ENCODE data around the gene EEFSEC.

The EEFSEC gene

DNA sequence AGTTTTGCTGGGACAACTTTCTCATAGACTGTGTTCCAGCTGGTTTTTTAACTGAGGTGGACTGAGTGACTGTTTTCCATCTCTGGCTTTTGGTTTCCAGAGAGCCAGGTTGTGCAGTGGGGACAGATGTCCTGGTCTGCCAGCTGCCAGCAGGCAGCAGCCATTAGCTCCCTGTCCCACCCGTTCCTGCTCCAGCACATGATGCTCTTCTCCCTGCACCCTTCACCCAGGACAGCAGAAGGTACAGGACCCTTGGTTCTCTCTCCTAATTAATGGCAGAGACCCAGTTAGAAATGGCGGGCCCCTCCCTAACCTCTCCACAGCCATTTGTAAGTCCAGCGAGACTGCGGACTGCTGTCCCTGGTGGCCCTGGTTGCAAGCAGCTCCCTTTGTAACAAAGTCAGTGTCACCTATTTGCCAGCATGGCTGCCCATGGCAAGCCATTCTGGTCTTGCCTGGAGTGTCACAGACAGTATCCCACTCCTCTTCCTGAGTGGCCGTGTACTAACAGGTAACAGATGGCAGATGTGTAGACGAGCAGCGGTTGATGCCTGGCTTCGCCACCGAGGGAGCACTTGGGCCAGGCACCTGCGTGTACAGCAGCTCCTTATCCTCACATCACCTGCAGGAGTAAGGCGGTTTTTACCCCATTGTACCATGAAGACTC is 165.1 kb downstream of the EEFSEC start:
- DNase-seq = no peak
- in situ Hi-C loops (cut with MboI; ENCODE audit: low pct_unique_long_range_greater_than_20kb, low sequenced_read_pairs) = no loop called here

DNA sequence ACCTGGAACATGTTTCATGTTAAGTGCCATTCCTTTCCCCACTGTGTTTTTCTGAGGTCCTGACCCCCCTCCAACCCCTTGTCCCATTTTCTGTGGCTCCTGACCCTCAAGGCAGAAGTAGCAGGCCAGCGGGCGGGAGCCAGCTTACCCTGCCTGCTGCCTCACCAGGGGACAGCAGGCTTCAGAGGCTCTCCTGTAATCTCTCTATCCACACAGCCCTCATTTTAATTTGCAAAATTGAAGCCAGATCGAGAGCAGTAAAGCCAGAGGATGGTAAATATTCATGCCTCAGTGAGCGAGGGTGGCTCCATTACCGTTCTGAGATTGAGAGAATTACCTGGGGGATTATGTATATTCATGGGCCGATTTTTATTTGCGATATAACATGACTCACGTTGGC is 165.8 kb downstream of the EEFSEC start:
- DNase-seq = no peak
- in situ Hi-C loops (cut with MboI; ENCODE audit: low pct_unique_long_range_greater_than_20kb, low sequenced_read_pairs) = no loop called here

DNA sequence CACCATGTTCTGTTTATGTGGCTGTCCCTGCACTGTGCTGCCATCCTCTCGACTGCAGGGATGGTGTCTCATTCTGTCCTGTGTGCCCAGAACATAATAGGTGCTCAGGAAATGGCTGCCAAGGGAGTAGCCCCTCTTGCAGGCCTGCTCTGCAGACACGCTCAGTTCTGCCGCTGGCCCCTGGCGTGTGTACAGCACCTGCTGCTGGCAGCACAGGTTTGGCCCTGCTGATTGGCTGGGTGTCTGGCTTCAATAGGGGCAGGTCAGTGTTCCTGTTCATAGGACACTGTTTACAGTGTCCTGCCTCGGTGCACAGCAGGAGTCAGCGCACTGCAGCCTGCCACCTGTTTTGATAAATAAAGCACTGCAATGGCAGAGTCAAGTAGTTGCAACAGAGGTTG is 166.5 kb downstream of the EEFSEC start:
- in situ Hi-C loops (cut with MboI; ENCODE audit: low pct_unique_long_range_greater_than_20kb, low sequenced_read_pairs) = no loop called here

DNA sequence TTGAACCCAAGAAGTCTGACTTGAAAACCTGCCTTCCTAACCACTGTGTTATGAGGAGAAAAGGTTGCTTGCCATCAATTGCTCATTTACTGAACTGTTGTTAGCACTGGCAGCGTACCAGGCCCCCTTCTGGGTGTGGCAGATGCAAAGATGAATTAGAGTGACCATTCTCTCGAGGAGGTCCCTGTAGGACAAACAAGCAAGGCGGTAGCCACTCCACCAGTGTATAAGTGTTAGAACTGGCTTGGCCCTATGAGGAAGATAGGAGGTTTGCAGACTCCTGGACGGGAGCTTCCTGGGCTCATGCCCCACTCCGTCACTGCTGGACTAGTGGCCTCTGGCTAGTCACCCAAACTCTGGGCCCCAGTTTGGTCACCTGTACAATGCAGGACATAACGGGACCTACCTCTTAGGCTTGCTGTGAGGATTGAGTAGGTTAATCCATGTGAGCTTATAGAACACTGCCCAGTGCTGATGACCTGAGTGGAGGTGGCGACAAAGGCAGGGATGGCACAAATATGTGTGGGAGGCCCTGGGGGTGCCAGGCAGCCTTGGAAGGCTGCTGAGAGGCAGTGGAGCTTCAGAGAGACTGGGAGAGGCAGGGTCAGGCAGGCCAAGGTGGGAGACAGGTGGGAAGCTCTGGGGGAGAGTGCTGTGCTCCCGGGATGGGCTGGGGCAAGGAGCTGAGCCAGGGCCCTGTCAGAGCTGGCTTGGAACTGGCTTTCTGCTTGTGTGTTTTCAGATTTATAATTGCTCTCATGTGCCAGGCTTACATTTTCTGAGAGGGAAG is 167.5 kb downstream of the EEFSEC start:
- no peak for DNase-seq
- in situ Hi-C loops (cut with MboI; ENCODE audit: low pct_unique_long_range_greater_than_20kb, low sequenced_read_pairs) = no loop called here

More for the DNA sequence above, 166.5 kb downstream of the EEFSEC start:
- DNase-seq = no peak

DNA sequence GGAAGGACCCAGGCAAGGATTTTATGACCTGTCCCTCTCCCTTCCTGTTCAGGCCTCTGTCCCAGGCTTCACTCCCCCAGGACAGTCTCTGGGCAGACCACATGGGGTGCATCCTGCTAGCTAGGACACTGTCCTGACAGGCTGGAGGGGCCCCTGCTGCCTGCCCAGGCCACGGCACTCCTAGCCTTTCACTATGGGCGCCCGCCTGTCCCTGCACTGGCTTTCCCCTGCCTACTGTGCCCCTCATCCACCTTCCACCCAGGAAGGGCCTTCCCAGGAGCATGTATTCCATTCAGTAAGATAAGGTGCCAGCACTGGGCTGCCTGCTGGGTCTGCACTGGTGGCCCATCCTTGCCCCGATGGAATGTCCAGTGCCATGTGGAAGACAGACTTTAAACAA is 168.1 kb downstream of the EEFSEC start:
- DNase-seq = no peak
- in situ Hi-C loops (cut with MboI; ENCODE audit: low pct_unique_long_range_greater_than_20kb, low sequenced_read_pairs) = no loop called here

DNA sequence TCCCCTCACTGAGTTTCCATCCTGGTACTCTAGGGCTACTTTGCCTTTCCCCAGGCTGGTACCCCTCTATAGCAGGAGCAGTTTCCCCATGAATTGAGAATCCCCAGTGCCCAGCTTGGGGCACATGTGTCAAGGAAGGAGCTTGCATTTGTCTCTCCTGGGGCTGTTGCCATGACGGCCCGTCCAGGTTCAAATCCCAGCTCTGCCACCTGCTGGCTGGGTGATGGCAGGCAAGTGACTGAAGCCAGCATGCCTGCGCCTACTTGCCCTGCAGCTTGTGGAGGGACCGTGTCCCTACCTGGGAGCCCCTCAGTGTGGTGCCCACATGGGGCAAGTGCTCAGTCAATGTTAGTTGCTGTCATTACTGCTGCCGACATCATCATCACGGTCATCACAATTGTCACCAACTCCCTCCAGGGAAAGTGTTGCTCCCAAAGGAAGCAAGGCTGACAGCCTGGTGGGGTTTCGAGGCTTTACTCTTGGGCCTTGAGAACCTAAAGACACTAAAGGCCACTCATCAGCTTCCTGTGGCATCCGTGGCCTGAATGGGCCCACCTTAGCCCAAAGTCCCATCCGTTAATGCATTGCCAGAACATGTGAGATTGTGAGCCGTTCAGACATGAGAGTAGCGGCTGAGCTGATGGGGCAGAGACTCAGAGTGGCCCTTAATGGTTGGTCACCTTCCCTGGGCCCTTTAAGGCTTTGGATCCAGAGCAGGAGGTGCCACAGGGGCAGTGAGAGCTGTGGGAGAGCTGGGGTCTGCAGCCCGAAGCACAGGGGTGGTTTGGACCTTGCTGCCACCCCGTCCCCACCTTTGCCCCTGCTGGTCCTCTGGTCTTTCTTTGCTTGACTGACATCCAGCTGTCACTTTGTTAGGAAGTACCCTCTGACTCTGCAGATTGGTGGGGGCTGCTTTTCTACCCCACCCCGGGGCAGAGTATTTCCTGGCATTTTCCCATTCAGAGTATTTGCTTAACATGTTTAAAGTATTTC is 169.0 kb downstream of the EEFSEC start:
- in situ Hi-C loops (cut with MboI; ENCODE audit: low pct_unique_long_range_greater_than_20kb, low sequenced_read_pairs) = no loop called here
- peak; percentile 51 for DNase-seq

DNA sequence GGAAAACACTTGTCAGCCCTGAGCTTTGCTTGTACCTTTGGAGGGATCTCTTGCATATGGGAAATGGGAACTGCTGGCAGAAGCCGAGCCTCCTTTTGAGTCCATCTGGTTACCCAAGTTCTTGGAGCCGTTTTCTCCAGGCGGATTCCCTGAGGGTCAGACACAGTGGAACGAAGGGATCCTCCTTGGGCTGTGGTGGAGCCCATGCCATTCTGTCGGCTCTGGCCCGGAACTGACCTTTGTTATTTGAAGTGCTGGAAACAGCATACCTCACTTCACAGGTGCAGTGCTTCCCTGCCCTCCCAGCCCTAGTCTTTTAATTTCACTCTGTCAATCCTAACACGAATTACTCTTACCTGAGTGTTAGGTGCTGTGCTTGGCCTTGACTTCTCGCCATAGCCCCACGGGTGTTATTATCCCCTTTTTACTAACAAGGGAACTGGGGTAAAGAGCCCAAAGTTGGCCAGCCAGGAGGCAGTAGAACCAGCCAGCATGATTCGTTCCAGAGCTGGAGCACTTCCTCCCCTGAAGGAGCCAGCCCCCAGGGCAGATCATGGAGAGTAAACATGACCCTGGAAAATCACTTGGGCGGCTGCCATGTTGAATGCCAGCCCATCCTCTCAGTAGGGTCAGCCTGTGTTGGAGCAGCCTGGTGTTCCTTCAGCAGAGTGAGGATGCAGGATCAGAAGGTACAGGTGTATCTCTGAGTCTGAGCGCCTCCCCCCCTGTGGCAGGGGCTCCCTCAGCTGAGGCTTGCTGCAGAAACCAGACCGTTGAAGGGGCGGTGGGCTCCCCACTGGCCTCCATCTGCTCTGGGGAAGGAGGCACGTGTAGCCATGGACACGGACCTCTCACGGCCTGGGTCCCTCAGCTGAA is 170.2 kb downstream of the EEFSEC start:
- DNase-seq = no peak
- in situ Hi-C loops (cut with MboI; ENCODE audit: low pct_unique_long_range_greater_than_20kb, low sequenced_read_pairs) = no loop called here

DNA sequence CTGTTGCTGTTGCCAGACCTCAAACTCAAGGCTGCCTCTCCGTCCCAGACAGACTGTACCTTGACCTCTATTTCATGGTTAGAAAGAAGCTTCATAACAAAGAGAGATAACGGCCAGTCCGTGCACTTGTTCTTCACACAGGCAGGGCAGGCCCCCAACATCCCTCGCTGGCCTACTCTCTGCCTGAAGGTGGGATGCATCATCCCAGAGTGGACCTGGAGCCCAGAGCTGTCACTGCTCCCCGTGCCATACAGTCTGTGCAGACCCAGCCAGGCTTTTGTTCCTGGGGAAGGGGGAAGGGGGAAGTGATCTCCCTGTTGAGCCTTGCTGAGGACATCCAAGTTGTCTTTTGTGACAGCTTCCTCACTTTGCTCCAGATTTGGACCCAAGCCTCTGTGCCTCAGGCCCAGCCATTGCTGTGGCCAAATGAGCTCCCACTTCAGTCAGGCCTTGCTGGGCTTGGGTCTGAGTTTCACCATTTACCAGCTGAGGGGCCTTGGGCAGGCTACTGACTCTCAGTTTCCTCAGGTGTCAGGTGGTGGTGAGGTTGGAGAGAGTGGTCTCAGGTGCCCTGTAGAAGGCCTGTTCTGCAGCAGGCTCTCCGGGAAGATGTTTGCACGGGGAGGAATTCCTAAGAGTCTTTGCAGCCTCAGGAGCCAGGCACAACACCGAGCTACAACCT is 171.8 kb downstream of the EEFSEC start:
- in situ Hi-C loops (cut with MboI; ENCODE audit: low pct_unique_long_range_greater_than_20kb, low sequenced_read_pairs) = no loop called here
- DNase-seq = no peak

DNA sequence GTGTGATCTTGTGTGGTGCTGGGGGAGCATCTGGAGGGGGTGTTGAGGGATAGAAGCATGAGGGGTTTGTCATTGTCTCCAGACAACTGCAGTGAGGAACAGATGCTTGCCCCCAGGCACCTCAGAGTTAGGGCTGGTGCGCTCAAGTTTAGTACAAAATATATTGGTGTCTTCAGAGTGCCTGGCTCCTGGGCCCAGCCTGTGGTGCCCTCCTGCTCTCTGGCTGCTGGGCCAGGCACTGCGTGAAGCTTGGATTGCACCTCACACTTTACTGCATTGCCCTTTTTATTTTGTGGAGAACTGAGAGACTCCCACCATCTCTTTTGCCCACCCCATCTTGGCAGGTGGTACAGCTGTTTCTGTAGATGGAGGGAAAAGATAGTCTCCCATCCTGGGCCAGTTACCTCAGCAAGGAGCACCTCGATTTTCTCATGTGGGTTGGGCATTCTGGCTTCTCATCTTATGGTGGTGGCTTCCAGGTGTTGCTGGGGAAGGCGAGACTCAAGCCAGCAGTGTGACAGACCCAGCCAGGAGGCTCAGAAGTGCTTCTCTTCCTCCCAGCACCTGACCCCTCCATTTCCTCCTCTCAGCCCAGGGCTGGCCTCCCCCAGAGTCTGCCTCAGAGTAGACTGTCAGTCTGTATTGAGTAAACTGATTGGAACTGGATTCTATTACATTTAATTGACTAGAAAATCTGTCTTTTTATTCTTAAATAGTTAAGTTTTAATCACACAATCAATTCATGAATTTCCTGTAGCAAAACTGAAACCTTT is 173.0 kb downstream of the EEFSEC start:
- in situ Hi-C loops (cut with MboI; ENCODE audit: low pct_unique_long_range_greater_than_20kb, low sequenced_read_pairs) = no loop called here
- no peak for DNase-seq

DNA sequence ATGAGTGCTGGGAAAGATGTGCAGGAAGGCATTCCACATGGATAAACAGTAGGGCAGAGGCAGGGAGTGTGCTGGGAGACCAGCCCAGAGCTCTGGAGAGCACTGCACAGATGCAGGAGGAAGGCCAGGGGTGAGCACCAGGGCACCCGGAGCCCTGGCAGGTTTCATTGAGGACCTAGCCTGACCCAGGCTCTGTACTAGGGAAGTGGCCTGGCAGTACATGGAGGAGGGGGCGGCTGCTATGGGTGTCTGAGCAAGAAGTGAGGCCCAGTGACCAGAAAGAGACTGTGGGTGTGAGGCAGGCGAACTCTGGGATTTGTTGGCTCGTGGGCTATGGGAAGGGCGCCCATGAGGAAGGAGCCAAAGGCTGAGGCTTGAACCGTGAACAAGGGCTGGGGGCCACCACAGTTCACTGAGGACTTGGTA is 174.3 kb downstream of the EEFSEC start:
- no peak for DNase-seq
- in situ Hi-C loops (cut with MboI; ENCODE audit: low pct_unique_long_range_greater_than_20kb, low sequenced_read_pairs) = no loop called here

DNA sequence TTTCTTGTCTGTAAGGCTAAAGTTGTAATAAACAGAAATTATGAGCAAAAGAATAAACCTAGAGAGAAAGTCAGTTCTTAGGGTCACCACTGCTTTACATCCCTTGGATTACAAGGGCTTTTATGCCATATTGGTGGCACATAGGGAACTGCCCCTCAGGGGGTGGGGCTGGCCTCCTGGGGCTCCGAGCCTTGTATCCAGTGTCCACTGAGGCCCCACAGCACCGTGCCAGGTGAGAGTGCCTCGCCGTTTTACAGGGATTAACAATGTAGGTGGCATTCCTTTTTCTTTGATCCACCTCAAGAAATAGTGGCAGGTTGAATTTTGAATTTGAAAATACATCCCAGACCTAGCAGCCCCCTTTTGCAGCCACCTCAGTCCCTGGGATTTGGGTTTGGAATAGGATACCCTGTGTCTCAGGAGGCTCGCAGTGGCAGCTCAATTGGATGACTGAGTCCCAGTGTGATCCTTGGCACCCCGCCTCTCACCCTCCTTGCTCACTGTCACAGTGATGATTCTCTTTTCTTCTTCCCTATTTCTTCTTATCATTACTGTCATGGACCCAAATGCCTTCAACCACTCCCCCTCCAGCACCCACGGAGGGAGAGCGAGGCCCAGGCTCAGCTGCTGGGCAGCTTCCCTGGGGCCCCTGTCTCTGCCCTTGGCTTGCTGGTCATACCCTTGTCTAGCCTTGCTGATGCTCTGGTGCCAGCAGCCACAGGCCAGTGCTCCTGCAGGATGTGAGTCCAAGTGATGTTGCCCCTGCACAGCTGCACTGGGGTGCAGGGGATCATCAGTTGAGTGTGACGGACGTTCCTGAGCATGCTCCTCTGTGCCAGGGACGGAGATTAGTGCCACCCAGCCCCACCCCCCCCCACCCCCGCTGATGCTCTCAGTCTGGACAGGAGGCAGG is 175.5 kb downstream of the EEFSEC start:
- DNase-seq = no peak
- in situ Hi-C loops (cut with MboI; ENCODE audit: low pct_unique_long_range_greater_than_20kb, low sequenced_read_pairs) = no loop called here

DNA sequence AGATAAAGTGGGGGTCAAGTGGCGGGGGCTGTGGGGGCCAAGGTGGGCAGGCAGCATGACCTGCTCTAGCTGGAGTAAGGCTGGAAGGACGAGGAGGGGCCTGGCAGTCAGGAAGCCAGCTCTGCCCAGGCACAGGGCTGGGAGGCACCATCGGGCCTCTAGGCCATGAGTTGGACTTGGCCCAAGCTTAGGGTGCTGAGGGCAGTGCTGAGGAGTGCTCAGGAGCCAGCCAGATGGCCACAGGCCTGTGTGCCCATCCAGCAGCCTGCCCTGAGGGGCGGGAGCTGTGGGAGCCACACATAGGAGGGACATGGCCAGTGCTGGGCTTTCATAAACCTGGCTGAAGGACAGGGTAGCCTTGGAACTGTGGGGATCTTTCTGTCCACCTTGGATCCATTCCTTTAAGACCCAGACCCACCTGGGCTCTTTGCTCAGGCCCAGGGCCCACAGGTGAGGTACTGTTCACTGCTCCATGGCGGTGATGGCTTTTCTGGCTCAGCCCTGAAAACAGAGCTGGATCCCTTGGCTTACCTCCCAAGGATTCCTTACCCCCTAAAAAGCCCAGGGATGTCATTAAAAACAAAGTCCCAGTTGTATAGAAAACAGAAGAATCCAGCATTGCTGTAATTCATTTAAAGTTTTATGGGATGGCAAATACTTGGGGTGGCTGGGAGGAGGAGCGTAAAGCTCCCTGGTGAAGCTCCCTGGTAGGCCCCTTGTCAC is 176.4 kb downstream of the EEFSEC start:
- no peak for DNase-seq
- in situ Hi-C loops (cut with MboI; ENCODE audit: low pct_unique_long_range_greater_than_20kb, low sequenced_read_pairs) = no loop called here

DNA sequence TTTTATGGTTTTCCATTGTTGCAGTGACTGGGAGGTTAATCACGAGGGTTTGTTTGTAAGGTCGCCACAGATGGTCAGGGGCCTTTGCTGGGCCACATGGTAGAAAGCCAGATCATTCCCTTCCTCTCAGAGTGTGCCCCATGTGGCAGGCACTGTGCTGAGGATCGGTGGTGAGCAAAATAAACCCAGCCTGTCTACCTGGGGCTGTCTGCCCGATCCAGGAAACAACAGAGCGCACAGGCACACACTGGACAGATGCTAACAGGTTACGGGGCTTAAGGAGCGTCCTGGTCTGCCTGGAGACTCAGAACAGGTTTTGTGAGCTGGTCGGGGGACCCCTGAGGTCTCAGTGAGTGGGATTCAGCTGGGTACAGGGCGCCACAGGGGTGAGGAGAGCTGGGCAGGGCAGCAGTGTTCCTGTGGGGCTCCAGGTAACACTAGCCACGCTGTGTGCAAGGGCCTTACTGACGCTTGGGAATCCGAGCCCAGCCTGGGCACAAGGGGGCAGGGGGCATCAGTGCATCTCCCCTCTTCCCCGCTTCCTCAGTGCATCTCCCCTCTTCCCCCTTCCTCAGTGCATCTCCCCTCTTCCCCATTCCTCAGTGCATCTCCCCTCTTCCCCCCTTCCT is 177.0 kb downstream of the EEFSEC start:
- in situ Hi-C loops (cut with MboI; ENCODE audit: low pct_unique_long_range_greater_than_20kb, low sequenced_read_pairs) = no loop called here
- DNase-seq = no peak

DNA sequence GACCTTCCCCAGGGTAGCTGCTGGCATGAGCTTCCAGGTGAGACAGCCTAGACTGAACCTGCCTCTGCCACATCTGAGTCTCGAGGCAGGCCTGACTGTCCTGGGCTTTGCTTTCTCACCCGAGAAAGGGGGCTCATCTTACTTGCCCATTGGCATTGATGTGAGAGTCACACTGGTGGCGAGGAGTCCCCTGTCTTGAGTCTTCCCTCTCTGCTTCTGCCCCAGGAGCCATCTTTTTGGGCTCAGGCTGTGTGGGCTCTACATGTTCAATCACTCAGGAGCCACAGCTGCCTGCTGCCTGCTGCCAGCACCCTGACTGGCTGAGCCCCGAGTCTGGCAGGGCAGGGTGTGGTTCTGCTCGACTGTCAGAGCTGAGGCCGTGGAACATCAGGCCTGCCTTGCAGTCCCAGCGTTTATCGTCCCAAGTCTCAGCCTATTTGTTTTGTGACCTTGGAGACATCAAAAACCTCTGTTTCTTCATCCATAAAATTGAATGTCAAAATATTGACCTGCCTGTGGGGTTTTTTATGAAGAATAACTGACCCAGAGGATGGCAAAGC is 180.9 kb downstream of the EEFSEC start:
- in situ Hi-C loops (cut with MboI; ENCODE audit: low pct_unique_long_range_greater_than_20kb, low sequenced_read_pairs) = no loop called here
- no peak for DNase-seq

DNA sequence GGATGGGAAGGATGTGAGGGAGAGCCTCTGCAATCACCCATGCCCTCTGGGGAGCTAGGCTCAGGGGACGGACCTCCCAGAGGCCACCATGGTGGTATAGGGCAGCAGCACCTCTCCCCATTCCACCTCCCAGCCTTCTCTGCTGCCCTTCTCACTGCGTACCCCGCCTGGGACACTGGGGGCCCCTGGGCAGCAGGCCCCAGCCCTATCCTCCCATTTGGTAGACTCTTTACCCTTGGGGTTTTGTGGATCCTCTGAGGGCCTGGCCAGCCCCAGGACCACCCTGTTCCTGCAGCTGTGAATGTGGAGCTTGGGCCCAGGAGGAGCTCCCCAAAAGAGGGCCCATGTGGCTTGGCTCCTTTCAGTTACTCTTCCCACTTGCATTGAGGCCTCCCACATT is 181.5 kb downstream of the EEFSEC start:
- DNase-seq = no peak
- in situ Hi-C loops (cut with MboI; ENCODE audit: low pct_unique_long_range_greater_than_20kb, low sequenced_read_pairs) = no loop called here
